GM12878 (cell line): ENCODE results near the gene CD180. TPM values are rescaled to one million over a fixed set of nuclear protein-coding genes. Genes with fewer than 3 reads are reported as not detected.

Experiments used
- ATAC-seq: fragments of 200-7000 bp; cut with Tn5 transposase; 3 replicates; pipeline ENCODE4 v1.9.1; 2020; ENCODE audit warnings: mild to moderate bottlenecking, moderate library complexity
- BruUV-seq: library from RNA; stranded (reverse); fragments of 400-500 nt; replicated peaks from 2 replicates; lab custom pipeline; 2021; lab: Mats Ljungman, UMichigan
- CTCF ChIA-PET: fragments of 300-600 bp; sonication (Branson Sonifier 250); formaldehyde crosslinking; extraction: SDS; loops from one replicate; lab custom pipeline; 2021; ENCODE audit warnings: inconsistent platforms; lab: Yijun Ruan, JAX
- POLR2A ChIA-PET: fragments of 350-600 bp; formaldehyde crosslinking; extraction: SDS; loops from one replicate; lab custom pipeline; 2021; ENCODE audit warnings: inconsistent platforms; lab: Charles Lee
- RAD21 ChIA-PET: fragments of 300-600 bp; sonication (Branson Sonifier 250); formaldehyde crosslinking; loops from one replicate; lab custom pipeline; 2023; ENCODE audit warnings: antibody characterized with exemption; ENCODE audit not compliant: unreplicated experiment; lab: Charles Lee
- SMC1A ChIA-PET: fragments of 300-600 bp; sonication (Branson Sonifier 250); formaldehyde crosslinking; loops from one replicate; lab custom pipeline; 2023; ENCODE audit not compliant: unreplicated experiment, uncharacterized antibody; lab: Charles Lee
- DNase-seq: peaks from one replicate; pipeline ENCODE4 v3.0.0-alpha.2; 2011; ENCODE audit warnings: low read depth, low spot score
- FAIRE-seq: peaks from 3 replicates; lab custom pipeline; 2011; peaks lifted over from hg19 to GRCh38; lab: Jason Lieb, UNC
- H2AFZ ChIP-seq: 2 replicates; pipeline ENCODE4 v1.6.0; 2011; ENCODE audit warnings: low read depth, low read length, control low read depth; ENCODE audit not compliant: control insufficient read depth
- H3K27ac ChIP-seq: 2 replicates; pipeline ENCODE4 v1.5.1; 2011; ENCODE audit warnings: control low read depth; ENCODE audit not compliant: control insufficient read depth, insufficient read depth
- H3K27me3 ChIP-seq, 2 experiments: replicated peaks in 1 of 2; 2 replicates each; pipeline versions ENCODE4 v1.6.0 to v1.6.1; 2011; ENCODE audit warnings: low read length in 1 of 2; ENCODE audit not compliant: control insufficient read depth in 2 of 2, insufficient read depth in 2 of 2
- H3K36me3 ChIP-seq, 2 experiments: 2 replicates each; pipeline ENCODE4 v1.5.1; 2011; ENCODE audit warnings: low read length in 1 of 2; ENCODE audit not compliant: control insufficient read depth in 2 of 2, insufficient read depth in 2 of 2
- H3K4me1 ChIP-seq: 2 replicates; pipeline ENCODE4 v1.6.1; 2011; ENCODE audit warnings: mild to moderate bottlenecking, low read length, moderate library complexity, mixed read lengths; ENCODE audit not compliant: control insufficient read depth, insufficient read depth
- H3K4me2 ChIP-seq: 2 replicates; pipeline ENCODE4 v1.6.0; 2011; ENCODE audit warnings: control low read depth; ENCODE audit not compliant: control insufficient read depth, insufficient read depth
- H3K4me3 ChIP-seq: fragments of 200-600 bp; sonication (generic); 2 replicates; pipeline ENCODE4 v1.5.1; 2016
- H3K79me2 ChIP-seq: 2 replicates; pipeline ENCODE4 v1.6.0; 2011; ENCODE audit warnings: low read length; ENCODE audit not compliant: control insufficient read depth, insufficient read depth
- H3K9ac ChIP-seq: 2 replicates; pipeline ENCODE4 v1.8.0; 2011; ENCODE audit warnings: low read length, control low read depth, mixed read lengths; ENCODE audit not compliant: control insufficient read depth, insufficient read depth
- H3K9me3 ChIP-seq: replicated peaks from 3 replicates; pipeline ENCODE4 v1.5.1; 2011; ENCODE audit warnings: mild to moderate bottlenecking, low read length; ENCODE audit not compliant: control insufficient read depth, insufficient read depth
- H4K20me1 ChIP-seq: 2 replicates; pipeline ENCODE4 v1.6.0; 2011; ENCODE audit not compliant: control insufficient read depth, insufficient read depth
- EP300 ChIP-seq, 2 experiments: fragments of 150-350 bp in 1 of 2; IDR thresholded peaks; 2 replicates each; pipeline ENCODE4 v1.6.1; 2011 to 2012; ENCODE audit warnings: low read depth in 2 of 2, low read length in 2 of 2, borderline replicate concordance in 1 of 2, improper control_type of control experiment in 1 of 2, inconsistent platforms in 1 of 2; ENCODE audit not compliant: control insufficient read depth in 1 of 2
- FOXM1 ChIP-seq: IDR thresholded peaks from 2 replicates; pipeline ENCODE4 v1.6.1; 2012; ENCODE audit warnings: low read depth, mild to moderate bottlenecking, inconsistent platforms, low read length, moderate library complexity
- IKZF1 ChIP-seq: fragments of 450-650 bp; conservative IDR thresholded peaks from 2 replicates; pipeline ENCODE4 v1.6.1; 2017; ENCODE audit warnings: antibody characterized with exemption, mild to moderate bottlenecking
- KDM1A ChIP-seq: fragments of 200-600 bp; sonication (generic); IDR thresholded peaks from 2 replicates; pipeline ENCODE4 v1.6.1; 2016; ENCODE audit warnings: borderline replicate concordance
- NFYB ChIP-seq: IDR thresholded peaks from 2 replicates; pipeline ENCODE4 v1.6.1; 2011; ENCODE audit warnings: low read depth, mild to moderate bottlenecking, low read length, improper control_type of control experiment, moderate library complexity; ENCODE audit not compliant: insufficient read depth
- POLR2AphosphoS5 ChIP-seq: IDR thresholded peaks from 2 replicates; pipeline ENCODE4 v1.6.1; 2011; ENCODE audit warnings: mild to moderate bottlenecking, low read length, inconsistent platforms
- SMC3 ChIP-seq: IDR thresholded peaks from 2 replicates; pipeline ENCODE4 v1.6.1; 2011; ENCODE audit warnings: low read length, improper control_type of control experiment, borderline replicate concordance
- TBL1XR1 ChIP-seq: IDR thresholded peaks from 2 replicates; pipeline ENCODE4 v1.6.1; 2012; ENCODE audit warnings: low read depth, low read length, improper control_type of control experiment
- TCF3 ChIP-seq: IDR thresholded peaks from 2 replicates; pipeline ENCODE4 v1.6.1; 2012; ENCODE audit warnings: low read depth, mild to moderate bottlenecking, low read length, borderline replicate concordance; ENCODE audit not compliant: insufficient read depth
- ZNF274 ChIP-seq: IDR thresholded peaks from one replicate; pipeline ENCODE4 v1.8.0; 2011; ENCODE audit not compliant: insufficient read length, insufficient read depth
- WGBS: methylation state at CpG from one replicate; pipeline ENCODE4 v1.1.6; 2016; ENCODE audit warnings: low lambda C conversion rate; ENCODE audit not compliant: insufficient replicate concordance, insufficient coverage; ENCODE audit errors: missing lambda C conversion rate; 5-methylcytosine and 5-hydroxymethylcytosine counted together
- in situ Hi-C: fragments of 300-500 bp; cut with MboI; formaldehyde crosslinking; loops from 9 replicates; pipeline ENCODE4 v1.14.3; 2018; ENCODE audit warnings: mixed read lengths
- intact Hi-C: fragments of 100-400 bp; cut with micrococcal nuclease; formaldehyde crosslinking; loops from one replicate; pipeline ENCODE4 v1.14.2; 2022; ENCODE audit not compliant: unreplicated experiment
- polyA plus RNA-seq, 11 experiments: library from polyadenylated mRNA; depleted of rRNA in 4 of 11; unstranded in 6 of 11; stranded (reverse) in 5 of 11; fragments of >200 nt; fragmentation: Nextera tagmentation in 4 of 11; fragmentation: Illumina TruSeq in 1 of 11; extraction: Ambion mirVana in 4 of 11; extraction: Trizol in 1 of 11; gene quantifications; 1 replicate in 1 of 11; 2 replicates in 10 of 11; pipeline versions ENCODE4 v1.2.1 to v1.2.3, GENCODE V29; 2011 to 2016; ENCODE audit warnings: inconsistent platforms in 2 of 11, missing spikeins in 2 of 11, low read depth in 1 of 11
- total RNA-seq, 4 experiments: library from RNA; depleted of rRNA in 3 of 4; stranded (reverse); fragments of >200 nt in 3 of 4; fragmentation: Illumina TruSeq in 1 of 4; extraction: Trizol in 1 of 4; gene quantifications; 2 replicates each; pipeline versions ENCODE4 v1.2.1 to v1.2.3, GENCODE V29; 2013 to 2021
- TF ChIP-seq, protein P1 (sequence below): fragments of 450-650 bp; IDR thresholded peaks from 2 replicates; pipeline ENCODE4 v1.6.1; 2017; ENCODE audit warnings: low read depth, mild to moderate bottlenecking, moderate library complexity
- TF ChIP-seq, protein P2 (sequence below): IDR thresholded peaks from 2 replicates; pipeline ENCODE4 v1.6.1; 2012; ENCODE audit warnings: improper control_type of control experiment, low read depth, low read length; ENCODE audit not compliant: insufficient replicate concordance
- TF ChIP-seq, protein P3 (sequence below): fragments of 450-650 bp; IDR thresholded peaks from 2 replicates; pipeline ENCODE4 v1.6.1; 2016; ENCODE audit warnings: mild to moderate bottlenecking, moderate library complexity, borderline replicate concordance

CD180 gene
- total and polyA plus RNA-seq, 10 of the 15 experiments (the other 5 are each of a cell fraction or from before 2014, with no cell fraction given): 0.22 to 9.7 (median 2.9) TPM

GRCh38 chr5:67234671-67235176 is 38.1 kb upstream of the CD180 start:
- no TSS peak for BruUV-seq

More at GRCh38 chr5:67234671-67235176, 38.1 kb upstream of the CD180 start:
- Histone ChIP-seq H2AFZ (no peak overlapping the region), H3K36me3 (no peaks in the 10 kb centered on the region), H3K9me3 (no peaks in the 10 kb centered on the region), H4K20me1 (no peaks in the 10 kb centered on the region), H3K27me3 (no peaks in the 10 kb centered on the region), H3K79me2 (no peaks in the 10 kb centered on the region), H3K4me1 (no peaks in the 10 kb centered on the region; the same call in 1 of the 2 replicates), H3K4me3 (no peak overlapping the region), H3K27ac (no peak overlapping the region), H3K4me2 (no peak overlapping the region), H3K9ac (no peak overlapping the region)
- FAIRE-seq: no peak
- CTCF ChIA-PET: no interaction called here
- 6% methylated on average over 10 of the region's 10 CpGs for WGBS
- intact Hi-C loops (no loop called here), in situ Hi-C loops (loop anchor here (25.0 kb wide), 1 partner anchor 1753 kb away; no protein-coding TSS in a partner anchor)
- POLR2A ChIA-PET: no interaction called here
- DNase-seq: no peak
- ATAC-seq: no peak
- SMC1A ChIA-PET: no interaction called here
- RAD21 ChIA-PET: no interaction called here
- TF ChIP-seq, protein P1, sequence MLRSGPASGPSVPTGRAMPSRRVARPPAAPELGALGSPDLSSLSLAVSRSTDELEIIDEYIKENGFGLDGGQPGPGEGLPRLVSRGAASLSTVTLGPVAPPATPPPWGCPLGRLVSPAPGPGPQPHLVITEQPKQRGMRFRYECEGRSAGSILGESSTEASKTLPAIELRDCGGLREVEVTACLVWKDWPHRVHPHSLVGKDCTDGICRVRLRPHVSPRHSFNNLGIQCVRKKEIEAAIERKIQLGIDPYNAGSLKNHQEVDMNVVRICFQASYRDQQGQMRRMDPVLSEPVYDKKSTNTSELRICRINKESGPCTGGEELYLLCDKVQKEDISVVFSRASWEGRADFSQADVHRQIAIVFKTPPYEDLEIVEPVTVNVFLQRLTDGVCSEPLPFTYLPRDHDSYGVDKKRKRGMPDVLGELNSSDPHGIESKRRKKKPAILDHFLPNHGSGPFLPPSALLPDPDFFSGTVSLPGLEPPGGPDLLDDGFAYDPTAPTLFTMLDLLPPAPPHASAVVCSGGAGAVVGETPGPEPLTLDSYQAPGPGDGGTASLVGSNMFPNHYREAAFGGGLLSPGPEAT: no peak
- TF ChIP-seq ZNF274: no peak
- TF ChIP-seq, protein P2, sequence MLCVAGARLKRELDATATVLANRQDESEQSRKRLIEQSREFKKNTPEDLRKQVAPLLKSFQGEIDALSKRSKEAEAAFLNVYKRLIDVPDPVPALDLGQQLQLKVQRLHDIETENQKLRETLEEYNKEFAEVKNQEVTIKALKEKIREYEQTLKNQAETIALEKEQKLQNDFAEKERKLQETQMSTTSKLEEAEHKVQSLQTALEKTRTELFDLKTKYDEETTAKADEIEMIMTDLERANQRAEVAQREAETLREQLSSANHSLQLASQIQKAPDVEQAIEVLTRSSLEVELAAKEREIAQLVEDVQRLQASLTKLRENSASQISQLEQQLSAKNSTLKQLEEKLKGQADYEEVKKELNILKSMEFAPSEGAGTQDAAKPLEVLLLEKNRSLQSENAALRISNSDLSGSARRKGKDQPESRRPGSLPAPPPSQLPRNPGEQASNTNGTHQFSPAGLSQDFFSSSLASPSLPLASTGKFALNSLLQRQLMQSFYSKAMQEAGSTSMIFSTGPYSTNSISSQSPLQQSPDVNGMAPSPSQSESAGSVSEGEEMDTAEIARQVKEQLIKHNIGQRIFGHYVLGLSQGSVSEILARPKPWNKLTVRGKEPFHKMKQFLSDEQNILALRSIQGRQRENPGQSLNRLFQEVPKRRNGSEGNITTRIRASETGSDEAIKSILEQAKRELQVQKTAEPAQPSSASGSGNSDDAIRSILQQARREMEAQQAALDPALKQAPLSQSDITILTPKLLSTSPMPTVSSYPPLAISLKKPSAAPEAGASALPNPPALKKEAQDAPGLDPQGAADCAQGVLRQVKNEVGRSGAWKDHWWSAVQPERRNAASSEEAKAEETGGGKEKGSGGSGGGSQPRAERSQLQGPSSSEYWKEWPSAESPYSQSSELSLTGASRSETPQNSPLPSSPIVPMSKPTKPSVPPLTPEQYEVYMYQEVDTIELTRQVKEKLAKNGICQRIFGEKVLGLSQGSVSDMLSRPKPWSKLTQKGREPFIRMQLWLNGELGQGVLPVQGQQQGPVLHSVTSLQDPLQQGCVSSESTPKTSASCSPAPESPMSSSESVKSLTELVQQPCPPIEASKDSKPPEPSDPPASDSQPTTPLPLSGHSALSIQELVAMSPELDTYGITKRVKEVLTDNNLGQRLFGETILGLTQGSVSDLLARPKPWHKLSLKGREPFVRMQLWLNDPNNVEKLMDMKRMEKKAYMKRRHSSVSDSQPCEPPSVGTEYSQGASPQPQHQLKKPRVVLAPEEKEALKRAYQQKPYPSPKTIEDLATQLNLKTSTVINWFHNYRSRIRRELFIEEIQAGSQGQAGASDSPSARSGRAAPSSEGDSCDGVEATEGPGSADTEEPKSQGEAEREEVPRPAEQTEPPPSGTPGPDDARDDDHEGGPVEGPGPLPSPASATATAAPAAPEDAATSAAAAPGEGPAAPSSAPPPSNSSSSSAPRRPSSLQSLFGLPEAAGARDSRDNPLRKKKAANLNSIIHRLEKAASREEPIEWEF: no peak
- no peak for TF ChIP-seq EP300 (IDR thresholded peaks at IDR 0.05; ENCODE audit: borderline replicate concordance in 1 of 2, control insufficient read depth in 1 of 2, low read depth in 2 of 2, low read length in 2 of 2)
- TF ChIP-seq POLR2AphosphoS5: no peak
- no peak for TF ChIP-seq SMC3
- TF ChIP-seq NFYB: no peak
- TF ChIP-seq IKZF1: no peak
- no peak for TF ChIP-seq FOXM1
- no peak for TF ChIP-seq TCF3
- no peak for TF ChIP-seq TBL1XR1
- TF ChIP-seq, protein P3, sequence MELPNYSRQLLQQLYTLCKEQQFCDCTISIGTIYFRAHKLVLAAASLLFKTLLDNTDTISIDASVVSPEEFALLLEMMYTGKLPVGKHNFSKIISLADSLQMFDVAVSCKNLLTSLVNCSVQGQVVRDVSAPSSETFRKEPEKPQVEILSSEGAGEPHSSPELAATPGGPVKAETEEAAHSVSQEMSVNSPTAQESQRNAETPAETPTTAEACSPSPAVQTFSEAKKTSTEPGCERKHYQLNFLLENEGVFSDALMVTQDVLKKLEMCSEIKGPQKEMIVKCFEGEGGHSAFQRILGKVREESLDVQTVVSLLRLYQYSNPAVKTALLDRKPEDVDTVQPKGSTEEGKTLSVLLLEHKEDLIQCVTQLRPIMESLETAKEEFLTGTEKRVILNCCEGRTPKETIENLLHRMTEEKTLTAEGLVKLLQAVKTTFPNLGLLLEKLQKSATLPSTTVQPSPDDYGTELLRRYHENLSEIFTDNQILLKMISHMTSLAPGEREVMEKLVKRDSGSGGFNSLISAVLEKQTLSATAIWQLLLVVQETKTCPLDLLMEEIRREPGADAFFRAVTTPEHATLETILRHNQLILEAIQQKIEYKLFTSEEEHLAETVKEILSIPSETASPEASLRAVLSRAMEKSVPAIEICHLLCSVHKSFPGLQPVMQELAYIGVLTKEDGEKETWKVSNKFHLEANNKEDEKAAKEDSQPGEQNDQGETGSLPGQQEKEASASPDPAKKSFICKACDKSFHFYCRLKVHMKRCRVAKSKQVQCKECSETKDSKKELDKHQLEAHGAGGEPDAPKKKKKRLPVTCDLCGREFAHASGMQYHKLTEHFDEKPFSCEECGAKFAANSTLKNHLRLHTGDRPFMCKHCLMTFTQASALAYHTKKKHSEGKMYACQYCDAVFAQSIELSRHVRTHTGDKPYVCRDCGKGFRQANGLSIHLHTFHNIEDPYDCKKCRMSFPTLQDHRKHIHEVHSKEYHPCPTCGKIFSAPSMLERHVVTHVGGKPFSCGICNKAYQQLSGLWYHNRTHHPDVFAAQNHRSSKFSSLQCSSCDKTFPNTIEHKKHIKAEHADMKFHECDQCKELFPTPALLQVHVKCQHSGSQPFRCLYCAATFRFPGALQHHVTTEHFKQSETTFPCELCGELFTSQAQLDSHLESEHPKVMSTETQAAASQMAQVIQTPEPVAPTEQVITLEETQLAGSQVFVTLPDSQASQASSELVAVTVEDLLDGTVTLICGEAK: no peak
- no peak for TF ChIP-seq KDM1A
- TF ChIP-seq, all 136 proteins: peak for 0
